Measurements from ENCODE around the gene MYH10. TPM values are rescaled to one million over a fixed set of nuclear protein-coding genes. Genes with fewer than 3 reads are reported as not detected.

Gene MYH10
- total RNA-seq, 1 donor from 2014 or later: 429 TPM

DNA sequence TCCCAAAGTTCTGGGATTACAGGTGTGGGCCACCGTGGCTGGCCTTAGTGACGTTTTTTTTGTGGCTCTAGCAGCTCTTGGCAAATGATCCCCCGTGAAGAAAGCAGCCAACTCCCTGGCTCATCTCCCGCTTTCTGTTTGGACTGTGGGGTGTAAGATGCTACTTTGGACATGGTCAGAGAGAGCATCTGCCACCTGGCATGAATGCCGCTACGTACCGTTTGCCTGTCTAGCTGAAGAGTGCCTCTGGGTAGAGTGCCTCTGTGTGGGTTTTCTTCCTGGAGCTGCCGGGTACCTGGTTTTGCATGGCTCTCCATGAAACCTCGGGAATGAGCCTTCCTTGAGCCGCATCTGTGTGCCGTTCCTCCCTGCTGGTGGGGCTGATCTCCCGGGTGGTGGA is 160.6 kb downstream of the MYH10 start:
- no peak for DNase-seq (ENCODE audit: low spot score)
- Mint-ChIP-seq H3K36me3 (ENCODE audit: low read depth, unreplicated experiment) (peaks cover 34% of the 10 kb centered on the region), H3K4me3 (ENCODE audit: unreplicated experiment) (no peak overlapping the region), H3K27me3 (ENCODE audit: unreplicated experiment) (peaks cover 14% of the 10 kb centered on the region), H3K4me1 (ENCODE audit: unreplicated experiment) (no peaks in the 10 kb centered on the region), H3K9me3 (ENCODE audit: unreplicated experiment) (no peaks in the 10 kb centered on the region), H3K27ac (ENCODE audit: unreplicated experiment) (peak overlapping the region; percentile 64)
- TF ChIP-seq CTCF (IDR thresholded peaks at IDR 0.05; ENCODE audit: unreplicated experiment): no peak

DNA sequence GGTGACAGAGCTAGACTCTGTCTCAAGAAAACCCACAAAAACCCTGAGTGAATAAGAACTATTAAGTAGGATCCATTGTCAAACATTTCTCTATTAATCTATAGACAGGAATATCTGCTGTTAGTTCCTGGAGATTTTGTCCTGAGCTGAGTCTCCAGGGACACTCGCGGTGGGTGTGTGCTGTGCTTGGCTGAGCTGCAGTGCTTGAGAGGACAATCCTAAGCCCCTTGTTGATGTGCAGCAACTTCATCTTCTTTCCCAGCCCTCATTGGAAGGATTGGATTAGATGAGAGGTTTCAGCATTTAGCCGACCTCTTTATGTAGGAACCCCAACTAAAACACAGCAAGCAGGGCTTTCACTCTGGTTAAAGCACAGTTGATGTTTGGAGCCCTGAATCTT is 161.5 kb downstream of the MYH10 start:
- H3K4me1 Mint-ChIP-seq (ENCODE audit: unreplicated experiment): no peaks in the 10 kb centered on the region
- no peaks in the 10 kb centered on the region for H3K9me3 Mint-ChIP-seq (ENCODE audit: unreplicated experiment)
- no peak for TF ChIP-seq CTCF (IDR thresholded peaks at IDR 0.05; ENCODE audit: unreplicated experiment)
- H3K27me3 Mint-ChIP-seq (ENCODE audit: unreplicated experiment): peaks cover 13% of the 10 kb centered on the region
- DNase-seq (ENCODE audit: low spot score): no peak
- H3K4me3 Mint-ChIP-seq (ENCODE audit: unreplicated experiment): no peak overlapping the region
- peaks cover 28% of the 10 kb centered on the region for H3K36me3 Mint-ChIP-seq (ENCODE audit: low read depth, unreplicated experiment)
- no peak overlapping the region for H3K27ac Mint-ChIP-seq (ENCODE audit: unreplicated experiment)

DNA sequence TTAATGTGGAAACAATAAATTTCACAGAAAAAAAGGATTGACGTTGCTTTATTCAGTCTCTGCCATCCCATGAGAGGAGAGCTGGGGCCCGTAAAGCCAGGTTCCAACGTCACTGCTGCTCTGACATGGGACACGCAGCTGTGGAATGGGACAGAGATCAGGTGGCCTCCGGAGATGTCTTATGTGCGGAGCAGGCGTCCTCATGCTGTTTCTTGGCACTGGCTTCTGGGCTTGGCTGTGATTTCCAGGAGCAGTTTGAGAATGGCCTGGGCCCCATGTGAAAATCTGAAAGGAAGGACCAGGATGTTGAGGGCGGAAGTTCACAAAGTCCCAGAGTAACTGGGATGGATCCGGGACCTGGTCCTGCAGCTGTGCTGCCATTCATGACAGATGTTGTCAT is 162.4 kb downstream of the MYH10 start:
- Mint-ChIP-seq H3K36me3 (ENCODE audit: low read depth, unreplicated experiment) (peaks cover 29% of the 10 kb centered on the region), H3K9me3 (ENCODE audit: unreplicated experiment) (no peaks in the 10 kb centered on the region), H3K27ac (ENCODE audit: unreplicated experiment) (no peak overlapping the region), H3K4me3 (ENCODE audit: unreplicated experiment) (peak overlapping the region; percentile 37), H3K4me1 (ENCODE audit: unreplicated experiment) (no peaks in the 10 kb centered on the region), H3K27me3 (ENCODE audit: unreplicated experiment) (peaks cover 10% of the 10 kb centered on the region)
- DNase-seq (ENCODE audit: low spot score): no peak
- no peak for TF ChIP-seq CTCF (IDR thresholded peaks at IDR 0.05; ENCODE audit: unreplicated experiment)

GRCh38 chr17:8467527-8467926 is 163.0 kb downstream of the MYH10 start:
- Mint-ChIP-seq H3K9me3 (ENCODE audit: unreplicated experiment) (no peaks in the 10 kb centered on the region), H3K27me3 (ENCODE audit: unreplicated experiment) (peaks cover 10% of the 10 kb centered on the region), H3K27ac (ENCODE audit: unreplicated experiment) (no peak overlapping the region), H3K4me3 (ENCODE audit: unreplicated experiment) (peak overlapping the region; percentile 37), H3K36me3 (ENCODE audit: low read depth, unreplicated experiment) (peaks cover 29% of the 10 kb centered on the region), H3K4me1 (ENCODE audit: unreplicated experiment) (no peaks in the 10 kb centered on the region)
- DNase-seq (ENCODE audit: low spot score): no peak
- TF ChIP-seq CTCF (IDR thresholded peaks at IDR 0.05; ENCODE audit: unreplicated experiment): no peak

DNA sequence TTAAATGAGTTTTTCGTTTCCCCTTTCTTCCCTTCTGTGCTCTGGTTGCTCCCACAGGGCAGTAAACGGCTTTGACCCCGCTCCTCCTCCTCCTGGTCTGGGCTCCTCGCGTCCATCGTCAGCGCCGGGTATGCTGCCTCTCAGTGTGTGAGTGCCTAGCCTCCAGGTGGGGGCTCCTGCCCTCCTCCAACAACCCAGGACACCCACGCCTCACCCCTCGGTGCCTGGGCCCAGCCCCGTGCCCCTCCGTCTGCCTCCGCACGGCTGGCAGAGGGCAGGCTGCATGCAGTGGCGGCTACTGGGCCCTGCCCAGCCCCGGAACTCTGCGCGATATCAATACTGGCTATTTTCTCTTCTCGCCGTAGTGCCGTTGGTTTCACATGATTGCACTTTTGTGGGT is 163.7 kb downstream of the MYH10 start:
- Mint-ChIP-seq H3K4me1 (ENCODE audit: unreplicated experiment) (no peaks in the 10 kb centered on the region), H3K9me3 (ENCODE audit: unreplicated experiment) (no peaks in the 10 kb centered on the region), H3K36me3 (ENCODE audit: low read depth, unreplicated experiment) (peaks cover 29% of the 10 kb centered on the region), H3K4me3 (ENCODE audit: unreplicated experiment) (no peak overlapping the region), H3K27me3 (ENCODE audit: unreplicated experiment) (peaks cover 10% of the 10 kb centered on the region), H3K27ac (ENCODE audit: unreplicated experiment) (no peak overlapping the region)
- no peak for DNase-seq (ENCODE audit: low spot score)
- TF ChIP-seq CTCF (IDR thresholded peaks at IDR 0.05; ENCODE audit: unreplicated experiment): no peak
